OCI-LY1 (cell line): Measurements from ENCODE around the gene COL26A1.

Source experiments
- H2AFZ ChIP-seq: fragments of 200-600 bp; sonication (generic), shearing (Covaris generic); 2 replicates; pipeline ENCODE4 v1.6.0; 2014; ENCODE audit warnings: antibody characterized with exemption, mild to moderate bottlenecking, low read length
- H3F3A ChIP-seq: fragments of 200-600 bp; sonication (generic), shearing (Covaris generic); 2 replicates; pipeline ENCODE4 v1.6.0; 2014; ENCODE audit warnings: mild to moderate bottlenecking, antibody characterized with exemption, low read length, moderate library complexity; ENCODE audit not compliant: insufficient read depth
- H3K27ac ChIP-seq: fragments of 200-600 bp; sonication (generic); 2 replicates; pipeline ENCODE4 v1.5.1; 2014; ENCODE audit warnings: low read length, mixed run types, mild to moderate bottlenecking, low read depth; ENCODE audit not compliant: poor library complexity, severe bottlenecking
- H3K27me3 ChIP-seq: fragments of 200-600 bp; sonication (generic); 2 replicates; pipeline ENCODE4 v1.6.0; 2014; ENCODE audit warnings: antibody characterized with exemption, mild to moderate bottlenecking, low read length, moderate library complexity; ENCODE audit not compliant: insufficient read depth
- H3K36me3 ChIP-seq: fragments of 200-600 bp; sonication (generic); 2 replicates; pipeline ENCODE4 v1.6.1; 2014; ENCODE audit warnings: mild to moderate bottlenecking, antibody characterized with exemption, low read length, moderate library complexity, mixed read lengths; ENCODE audit not compliant: insufficient read depth
- H3K4me1 ChIP-seq: fragments of 200-600 bp; sonication (generic); 2 replicates; pipeline ENCODE4 v1.5.1; 2014; ENCODE audit warnings: mild to moderate bottlenecking, low read length, moderate library complexity; ENCODE audit not compliant: insufficient read depth, severe bottlenecking
- H3K4me2 ChIP-seq: fragments of 200-600 bp; sonication (generic), shearing (Covaris generic); 2 replicates; pipeline ENCODE4 v1.6.1; 2014; ENCODE audit warnings: low read length
- H3K4me3 ChIP-seq: fragments of 200-600 bp; sonication (generic); 2 replicates; pipeline ENCODE4 v1.5.1; 2014; ENCODE audit warnings: low read length, low read depth, mild to moderate bottlenecking, mixed read lengths; ENCODE audit not compliant: poor library complexity, severe bottlenecking
- H3K79me2 ChIP-seq: fragments of 200-600 bp; shearing (Covaris generic); 2 replicates; pipeline ENCODE4 v1.6.1; 2016; ENCODE audit warnings: mixed run types, low read length, mixed read lengths; ENCODE audit not compliant: insufficient read depth
- H3K9ac ChIP-seq: fragments of 200-600 bp; sonication (generic), shearing (Covaris generic); 2 replicates; pipeline ENCODE4 v1.6.1; 2014; ENCODE audit warnings: mild to moderate bottlenecking, low read length, mixed read lengths
- H3K9me2 ChIP-seq: fragments of 200-600 bp; sonication (generic), shearing (Covaris generic); 2 replicates; pipeline ENCODE4 v1.6.1; 2014; ENCODE audit warnings: low read depth, mild to moderate bottlenecking, low read length, mixed read lengths
- H3K9me3 ChIP-seq: fragments of 200-600 bp; shearing (Covaris generic); 2 replicates; pipeline ENCODE4 v1.6.1; 2014; ENCODE audit warnings: low read length, mixed read lengths
- H4K20me1 ChIP-seq: fragments of 200-600 bp; sonication (generic), shearing (Covaris generic); 2 replicates; pipeline ENCODE4 v1.6.0; 2016; ENCODE audit warnings: mild to moderate bottlenecking, low read length; ENCODE audit not compliant: insufficient read depth
- CTCF ChIP-seq: fragments of 200-600 bp; sonication (generic), shearing (Covaris generic); IDR thresholded peaks from 2 replicates; pipeline ENCODE4 v1.5.1; 2017; ENCODE audit warnings: mild to moderate bottlenecking, antibody characterized with exemption, low read length, moderate library complexity, mixed read lengths
- EZH2 ChIP-seq: fragments of 200-600 bp; sonication (generic), shearing (Covaris generic); IDR thresholded peaks from 2 replicates; pipeline ENCODE4 v1.8.0; 2017; ENCODE audit warnings: borderline replicate concordance, mixed run types, mild to moderate bottlenecking, antibody characterized with exemption, low read length, moderate library complexity, mixed read lengths

Gene COL26A1

GRCh38 chr7:101368422-101369165 lies 5.9 kb downstream of the COL26A1 start:
- Histone ChIP-seq H3K36me3 (no peaks in the 10 kb centered on the region), H3K79me2 (no peaks in the 10 kb centered on the region), H4K20me1 (no peaks in the 10 kb centered on the region), H3K4me2 (no peak overlapping the region), H3K4me3 (no peak overlapping the region), H2AFZ (no peak overlapping the region), H3K9ac (no peak overlapping the region), H3K27me3 (peaks cover 28% of the 10 kb centered on the region), H3K9me3 (0 out of 2 replicates have a peak, but pooled peaks cover 2% of the 10 kb centered on the region), H3K4me1 (no peaks in the 10 kb centered on the region), H3K9me2 (no peaks in the 10 kb centered on the region), H3K27ac (no peak overlapping the region), H3F3A (no peaks in the 10 kb centered on the region)
- TF ChIP-seq CTCF, result no peak
- TF ChIP-seq EZH2, result no peak

DNA sequence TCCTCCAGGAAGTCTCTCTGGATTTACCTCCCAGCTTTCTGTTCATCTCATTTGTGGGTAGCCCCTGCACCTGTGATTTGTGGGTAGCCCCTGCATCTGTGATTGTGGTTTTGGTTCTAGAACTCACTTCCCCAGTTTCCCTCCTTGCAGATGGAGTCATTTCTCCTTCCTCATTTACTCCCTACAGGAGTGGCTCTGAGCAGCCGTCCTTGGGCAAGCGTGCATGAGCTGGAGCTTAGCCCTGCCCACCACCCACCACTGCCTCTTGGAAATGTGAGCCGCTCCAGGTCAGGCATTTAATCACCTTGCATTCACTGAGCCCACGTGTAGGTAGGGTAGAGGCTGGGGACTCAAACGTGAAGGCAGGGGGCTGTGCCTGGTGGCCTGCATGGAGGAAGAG lies 8.2 kb downstream of the COL26A1 start:
- no peak overlapping the region for H3K4me2 ChIP-seq
- no peaks in the 10 kb centered on the region for H3K9me2 ChIP-seq
- no peaks in the 10 kb centered on the region for H3K36me3 ChIP-seq

GRCh38 chr7:101373812-101374614 lies 11.3 kb downstream of the COL26A1 start:
- Histone ChIP-seq H3K9me3 (no peaks in the 10 kb centered on the region), H2AFZ (no peak overlapping the region), H3K4me2 (no peak overlapping the region), H4K20me1 (no peaks in the 10 kb centered on the region), H3F3A (no peaks in the 10 kb centered on the region), H3K36me3 (no peaks in the 10 kb centered on the region), H3K27ac (no peak overlapping the region), H3K27me3 (peaks cover 18% of the 10 kb centered on the region; the same call in 1 of the 2 replicates), H3K79me2 (no peaks in the 10 kb centered on the region), H3K4me3 (no peak overlapping the region), H3K9ac (no peak overlapping the region), H3K4me1 (no peaks in the 10 kb centered on the region), H3K9me2 (no peaks in the 10 kb centered on the region)
- TF ChIP-seq CTCF (no peak), EZH2 (no peak)

More for the DNA sequence above, 8.2 kb downstream of the COL26A1 start:
- Histone ChIP-seq H3K27ac (no peak overlapping the region), H3K79me2 (no peaks in the 10 kb centered on the region), H3K4me1 (no peaks in the 10 kb centered on the region), H2AFZ (no peak overlapping the region), H4K20me1 (no peaks in the 10 kb centered on the region), H3F3A (no peaks in the 10 kb centered on the region), H3K9ac (no peak overlapping the region), H3K27me3 (peaks cover 28% of the 10 kb centered on the region; the same call in 1 of the 2 replicates), H3K4me3 (no peak overlapping the region), H3K9me3 (0 out of 2 replicates have a peak, but pooled peaks cover 2% of the 10 kb centered on the region)
- no peak for TF ChIP-seq EZH2
- no peak for TF ChIP-seq CTCF
